GM19238 (cell line): ENCODE data around the gene P2RX6.

Source experiments
- DNase-seq: peaks from one replicate; pipeline ENCODE4 v3.0.0; 2011; ENCODE audit warnings: low spot score; ENCODE audit not compliant: insufficient read length

P2RX6 gene

GRCh38 chr22:21012446-21013407 is 2.2 kb upstream of the P2RX6 start:
- DNase-seq: no peak

- no peak for DNase-seq
Measured at GRCh38 chr22:21013657-21014201, 1.2 kb upstream of the P2RX6 start.

- peak; percentile 94 for DNase-seq
Measured at GRCh38 chr22:21014202-21014725, 701 bp upstream of the P2RX6 start.

- no peak for DNase-seq
Measured at GRCh38 chr22:21015466-21016006, 571 bp downstream of the P2RX6 start.

GRCh38 chr22:21016644-21017420 is 1.9 kb downstream of the P2RX6 start:
- no peak for DNase-seq

- no peak for DNase-seq
Measured at GRCh38 chr22:21018314-21018713, 3.3 kb downstream of the P2RX6 start.

GRCh38 chr22:21020802-21021429 is 6.0 kb downstream of the P2RX6 start:
- peak; percentile 42 for DNase-seq

- DNase-seq: no peak
Measured at GRCh38 chr22:21022507-21022906, 7.5 kb downstream of the P2RX6 start.

GRCh38 chr22:21022955-21023614 is 8.1 kb downstream of the P2RX6 start:
- no peak for DNase-seq

GRCh38 chr22:21025266-21025665 is 10.3 kb downstream of the P2RX6 start:
- DNase-seq: no peak

- no peak for DNase-seq
Measured at GRCh38 chr22:21025763-21026755, 11.1 kb downstream of the P2RX6 start.

GRCh38 chr22:21026783-21027692 is 12.1 kb downstream of the P2RX6 start:
- DNase-seq: no peak

- no peak for DNase-seq
Measured at GRCh38 chr22:21028277-21029251, 13.6 kb downstream of the P2RX6 start.

GRCh38 chr22:21029486-21030025 is 14.6 kb downstream of the P2RX6 start:
- DNase-seq: no peak

- no peak for DNase-seq
Measured at GRCh38 chr22:21030032-21030431, 15.1 kb downstream of the P2RX6 start.

GRCh38 chr22:21030621-21031544 is 15.9 kb downstream of the P2RX6 start:
- no peak for DNase-seq
